Measurements from ENCODE around the gene GGTLC1. TPM values are rescaled to one million over a fixed set of nuclear protein-coding genes. Genes with fewer than 3 reads are reported as not detected.
"Not testable (repeated sequence)": the region's sequence is repeated elsewhere in the genome, so short reads cannot be mapped to it uniquely, and the experiment has no call there.

The GGTLC1 gene
- total and polyA plus RNA-seq, 2 donors, result not detected

- not testable (repeated sequence) for DNase-seq (ENCODE audit: low read depth in 6 of 9, low spot score in 9 of 9); H3K4me1 ChIP-seq (ENCODE audit: control insufficient read depth in 2 of 2, insufficient read depth in 2 of 2, low read length in 2 of 2); H3K27ac ChIP-seq (ENCODE audit: low read depth in 1 of 2, low read length in 1 of 2); H3K4me3 ChIP-seq (ENCODE audit: low read length in 2 of 2); H3K27me3 ChIP-seq (ENCODE audit: control insufficient read depth in 2 of 2, insufficient read depth in 1 of 2, low read length in 1 of 2); H3K36me3 ChIP-seq (ENCODE audit: control insufficient read depth in 2 of 2, insufficient read depth in 2 of 2, low read length in 1 of 2); H3K9me3 ChIP-seq (ENCODE audit: control insufficient read depth in 2 of 2, insufficient read depth in 1 of 2, low read length in 1 of 2)
- 98% methylated on average over 6 of the region's 6 CpGs for WGBS
Measured at GRCh38 chr20:23979380-23979779, 9.2 kb downstream of the GGTLC1 start.

- 29% methylated on average over 6 of the region's 6 CpGs for WGBS
- not testable (repeated sequence) for H3K4me1 ChIP-seq (ENCODE audit: control insufficient read depth in 2 of 2, insufficient read depth in 2 of 2, low read length in 2 of 2); H3K4me3 ChIP-seq (ENCODE audit: low read length in 2 of 2); H3K27ac ChIP-seq (ENCODE audit: low read depth in 1 of 2, low read length in 1 of 2); H3K27me3 ChIP-seq (ENCODE audit: control insufficient read depth in 2 of 2, insufficient read depth in 1 of 2, low read length in 1 of 2); H3K36me3 ChIP-seq (ENCODE audit: control insufficient read depth in 2 of 2, insufficient read depth in 2 of 2, low read length in 1 of 2); H3K9me3 ChIP-seq (ENCODE audit: control insufficient read depth in 2 of 2, insufficient read depth in 1 of 2, low read length in 1 of 2)
- DNase-seq (ENCODE audit: low read depth in 6 of 9, low spot score in 9 of 9), result peak in 4 of 9 donors; percentile 12 to 47 (median 20)
Measured at GRCh38 chr20:23978457-23978856, 10.1 kb downstream of the GGTLC1 start.

GRCh38 chr20:23974966-23975365 lies 13.6 kb downstream of the GGTLC1 start:
- 70% methylated on average over 9 of the region's 9 CpGs for WGBS

GRCh38 chr20:23971310-23971709 lies 17.3 kb downstream of the GGTLC1 start:
- H3K27ac ChIP-seq (ENCODE audit: low read depth in 1 of 2, low read length in 1 of 2), result no peak overlapping the region
- DNase-seq (ENCODE audit: low read depth in 6 of 9, low spot score in 9 of 9), result no peak

More at GRCh38 chr20:23974966-23975365, 13.6 kb downstream of the GGTLC1 start:
- no peak for DNase-seq (ENCODE audit: low read depth in 6 of 9, low spot score in 9 of 9)
- H3K36me3 ChIP-seq (ENCODE audit: control insufficient read depth in 2 of 2, insufficient read depth in 2 of 2, low read length in 1 of 2), result no peaks in the 10 kb centered on the region
- H3K27ac ChIP-seq (ENCODE audit: low read depth in 1 of 2, low read length in 1 of 2), result no peak overlapping the region
- peaks cover 0 to 2% of the 10 kb centered on the region in 2 donors for H3K27me3 ChIP-seq (ENCODE audit: control insufficient read depth in 2 of 2, insufficient read depth in 1 of 2, low read length in 1 of 2)
- no peak overlapping the region for H3K4me3 ChIP-seq (ENCODE audit: low read length in 2 of 2)
- no peaks in the 10 kb centered on the region for H3K9me3 ChIP-seq (ENCODE audit: control insufficient read depth in 2 of 2, insufficient read depth in 1 of 2, low read length in 1 of 2)
- no peaks in the 10 kb centered on the region for H3K4me1 ChIP-seq (ENCODE audit: control insufficient read depth in 2 of 2, insufficient read depth in 2 of 2, low read length in 2 of 2)

GRCh38 chr20:23970049-23970448 lies 18.5 kb downstream of the GGTLC1 start:
- 83% methylated on average over 1 of the region's 1 CpG for WGBS
- Histone ChIP-seq H3K4me3 (ENCODE audit: low read length in 2 of 2) (no peak overlapping the region), H3K4me1 (ENCODE audit: control insufficient read depth in 2 of 2, insufficient read depth in 2 of 2, low read length in 2 of 2) (no peaks in the 10 kb centered on the region), H3K27ac (ENCODE audit: low read depth in 1 of 2, low read length in 1 of 2) (no peak overlapping the region), H3K27me3 (ENCODE audit: control insufficient read depth in 2 of 2, insufficient read depth in 1 of 2, low read length in 1 of 2) (peaks cover 0 to 2% of the 10 kb centered on the region in 2 donors), H3K36me3 (ENCODE audit: control insufficient read depth in 2 of 2, insufficient read depth in 2 of 2, low read length in 1 of 2) (no peaks in the 10 kb centered on the region), H3K9me3 (ENCODE audit: control insufficient read depth in 2 of 2, insufficient read depth in 1 of 2, low read length in 1 of 2) (no peaks in the 10 kb centered on the region)
- DNase-seq (ENCODE audit: low read depth in 6 of 9, low spot score in 9 of 9), result peak in 3 of 9 donors; percentile 1 to 20 (median 11)

More at GRCh38 chr20:23971310-23971709, 17.3 kb downstream of the GGTLC1 start:
- Histone ChIP-seq H3K36me3 (ENCODE audit: control insufficient read depth in 2 of 2, insufficient read depth in 2 of 2, low read length in 1 of 2) (no peaks in the 10 kb centered on the region), H3K9me3 (ENCODE audit: control insufficient read depth in 2 of 2, insufficient read depth in 1 of 2, low read length in 1 of 2) (no peaks in the 10 kb centered on the region), H3K4me3 (ENCODE audit: low read length in 2 of 2) (no peak overlapping the region), H3K27me3 (ENCODE audit: control insufficient read depth in 2 of 2, insufficient read depth in 1 of 2, low read length in 1 of 2) (peaks cover 0 to 2% of the 10 kb centered on the region in 2 donors), H3K4me1 (ENCODE audit: control insufficient read depth in 2 of 2, insufficient read depth in 2 of 2, low read length in 2 of 2) (no peaks in the 10 kb centered on the region)

GRCh38 chr20:23967616-23967979 lies 21.0 kb downstream of the GGTLC1 start:
- H3K27me3 ChIP-seq (ENCODE audit: control insufficient read depth in 2 of 2, insufficient read depth in 1 of 2, low read length in 1 of 2), result no peaks in the 10 kb centered on the region
- DNase-seq (ENCODE audit: low read depth in 6 of 9, low spot score in 9 of 9), result no peak
- no peaks in the 10 kb centered on the region for H3K36me3 ChIP-seq (ENCODE audit: control insufficient read depth in 2 of 2, insufficient read depth in 2 of 2, low read length in 1 of 2)
- 81% methylated on average over 7 of the region's 7 CpGs for WGBS
- no peaks in the 10 kb centered on the region for H3K4me1 ChIP-seq (ENCODE audit: control insufficient read depth in 2 of 2, insufficient read depth in 2 of 2, low read length in 2 of 2)
- H3K9me3 ChIP-seq (ENCODE audit: control insufficient read depth in 2 of 2, insufficient read depth in 1 of 2, low read length in 1 of 2), result no peaks in the 10 kb centered on the region
- no peak overlapping the region for H3K4me3 ChIP-seq (ENCODE audit: low read length in 2 of 2)
- no peak overlapping the region for H3K27ac ChIP-seq (ENCODE audit: low read depth in 1 of 2, low read length in 1 of 2)

GRCh38 chr20:23966927-23967615 lies 21.5 kb downstream of the GGTLC1 start:
- H3K4me3 ChIP-seq (ENCODE audit: low read length in 2 of 2), result no peak overlapping the region
- no peaks in the 10 kb centered on the region for H3K4me1 ChIP-seq (ENCODE audit: control insufficient read depth in 2 of 2, insufficient read depth in 2 of 2, low read length in 2 of 2)
- H3K9me3 ChIP-seq (ENCODE audit: control insufficient read depth in 2 of 2, insufficient read depth in 1 of 2, low read length in 1 of 2), result no peaks in the 10 kb centered on the region
- 94% methylated on average over 8 of the region's 8 CpGs for WGBS
- DNase-seq (ENCODE audit: low read depth in 6 of 9, low spot score in 9 of 9), result no peak
- no peaks in the 10 kb centered on the region for H3K27me3 ChIP-seq (ENCODE audit: control insufficient read depth in 2 of 2, insufficient read depth in 1 of 2, low read length in 1 of 2)
- H3K27ac ChIP-seq (ENCODE audit: low read depth in 1 of 2, low read length in 1 of 2), result no peak overlapping the region
- no peaks in the 10 kb centered on the region for H3K36me3 ChIP-seq (ENCODE audit: control insufficient read depth in 2 of 2, insufficient read depth in 2 of 2, low read length in 1 of 2)

GRCh38 chr20:23966298-23966697 lies 22.3 kb downstream of the GGTLC1 start:
- H3K4me3 ChIP-seq (ENCODE audit: low read length in 2 of 2), result no peak overlapping the region
- DNase-seq (ENCODE audit: low read depth in 6 of 9, low spot score in 9 of 9), result no peak
- no peak overlapping the region for H3K27ac ChIP-seq (ENCODE audit: low read depth in 1 of 2, low read length in 1 of 2)
- no peaks in the 10 kb centered on the region for H3K27me3 ChIP-seq (ENCODE audit: control insufficient read depth in 2 of 2, insufficient read depth in 1 of 2, low read length in 1 of 2)
- H3K9me3 ChIP-seq (ENCODE audit: control insufficient read depth in 2 of 2, insufficient read depth in 1 of 2, low read length in 1 of 2), result no peaks in the 10 kb centered on the region
- H3K4me1 ChIP-seq (ENCODE audit: control insufficient read depth in 2 of 2, insufficient read depth in 2 of 2, low read length in 2 of 2), result no peaks in the 10 kb centered on the region
- H3K36me3 ChIP-seq (ENCODE audit: control insufficient read depth in 2 of 2, insufficient read depth in 2 of 2, low read length in 1 of 2), result no peaks in the 10 kb centered on the region
- WGBS, result 94% methylated on average over 6 of the region's 6 CpGs

- no peaks in the 10 kb centered on the region for H3K4me1 ChIP-seq (ENCODE audit: control insufficient read depth in 2 of 2, insufficient read depth in 2 of 2, low read length in 2 of 2)
- H3K27me3 ChIP-seq (ENCODE audit: control insufficient read depth in 2 of 2, insufficient read depth in 1 of 2, low read length in 1 of 2), result no peaks in the 10 kb centered on the region
- no peak for DNase-seq (ENCODE audit: low read depth in 6 of 9, low spot score in 9 of 9)
- H3K4me3 ChIP-seq (ENCODE audit: low read length in 2 of 2), result no peak overlapping the region
- no peaks in the 10 kb centered on the region for H3K36me3 ChIP-seq (ENCODE audit: control insufficient read depth in 2 of 2, insufficient read depth in 2 of 2, low read length in 1 of 2)
- H3K27ac ChIP-seq (ENCODE audit: low read depth in 1 of 2, low read length in 1 of 2), result no peak overlapping the region
- 82% methylated on average over 1 of the region's 1 CpG for WGBS
- no peaks in the 10 kb centered on the region for H3K9me3 ChIP-seq (ENCODE audit: control insufficient read depth in 2 of 2, insufficient read depth in 1 of 2, low read length in 1 of 2)
Measured at GRCh38 chr20:23963941-23964340, 24.6 kb downstream of the GGTLC1 start.
